ENCODE results near the gene TTC24. TPM values are rescaled to one million over a fixed set of nuclear protein-coding genes. Genes with fewer than 3 reads are reported as not detected.

Gene TTC24
- total RNA-seq, 1 donor, result 15.3 TPM

DNA sequence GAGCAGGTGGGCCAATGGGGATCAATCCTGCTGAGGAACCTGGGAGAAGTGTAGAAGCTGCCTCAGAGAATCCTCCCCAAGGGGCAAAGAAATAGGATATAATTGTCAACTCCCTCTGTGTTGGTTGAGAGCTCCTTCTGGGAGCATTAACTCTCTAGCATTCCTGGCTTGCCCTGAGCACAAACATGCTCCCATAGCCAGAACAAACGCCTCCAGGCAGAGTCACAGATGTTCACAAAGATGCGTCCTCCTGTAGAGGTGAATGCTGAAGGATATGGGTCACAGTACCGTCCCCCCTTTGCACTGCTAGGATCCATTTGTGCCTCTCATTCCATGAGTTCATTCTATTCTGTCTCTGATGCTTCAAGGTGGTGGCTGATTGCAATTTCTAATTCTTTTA lies 52.8 kb downstream of the TTC24 start:
- DNase-seq (ENCODE audit: low read depth in 2 of 3, low spot score in 2 of 3), result no peak

Other genes with a start within 250 kb of the TTC24 start
- 353 TPM for gene CCT3, start 241.4 kb upstream of the TTC24 start, total RNA-seq
- gene TSACC, start 241.2 kb upstream of the TTC24 start, total RNA-seq, result not detected
- gene RHBG, start 210.5 kb upstream of the TTC24 start, total RNA-seq, result not detected
- gene MEF2D, start 78.9 kb upstream of the TTC24 start, total RNA-seq, result 54.7 TPM
- 1.9 TPM for gene IQGAP3, start 7.2 kb upstream of the TTC24 start, total RNA-seq
- gene NAXE, start 12.1 kb downstream of the TTC24 start, total RNA-seq, result 61.4 TPM
- gene GPATCH4, start 21.8 kb downstream of the TTC24 start, total RNA-seq, result 11.8 TPM
- under 0.01 TPM for gene HAPLN2, start 39.7 kb downstream of the TTC24 start, total RNA-seq
- under 0.01 TPM for gene BCAN, start 62.4 kb downstream of the TTC24 start, total RNA-seq
- gene NES, start 97.7 kb downstream of the TTC24 start, total RNA-seq, result under 0.01 TPM
- 0.27 TPM for gene CRABP2, start 125.9 kb downstream of the TTC24 start, total RNA-seq
- gene METTL25B, start 148.7 kb downstream of the TTC24 start, total RNA-seq, result 12.9 TPM
- 19.7 TPM for gene ISG20L2, start 149.0 kb downstream of the TTC24 start, total RNA-seq
- 16.2 TPM for gene MRPL24, start 161.4 kb downstream of the TTC24 start, total RNA-seq
- gene HDGF, start 172.0 kb downstream of the TTC24 start, total RNA-seq, result 68.1 TPM
- gene PRCC, start 187.8 kb downstream of the TTC24 start, total RNA-seq, result 23.2 TPM
- gene SH2D2A, start 237.1 kb downstream of the TTC24 start, total RNA-seq, result 4.3 TPM